RCC 7860 (cell line): ENCODE results near the gene LHPP.

Source experiments
- DNase-seq: peaks from one replicate; pipeline ENCODE4 v3.0.0-alpha.2; 2015; ENCODE audit warnings: low spot score
- FAIRE-seq: peaks from 2 replicates; lab custom pipeline; 2012; peaks lifted over from hg19 to GRCh38; lab: Jason Lieb, UNC

Gene LHPP

GRCh38 chr10:124616040-124616835 is 154.6 kb downstream of the LHPP start:
- no peak for FAIRE-seq

GRCh38 chr10:124616836-124617130 is 155.2 kb downstream of the LHPP start:
- no peak for FAIRE-seq

More at GRCh38 chr10:124616040-124616835, 154.6 kb downstream of the LHPP start:
- DNase-seq = no peak

GRCh38 chr10:124618470-124619073 is 156.9 kb downstream of the LHPP start:
- no peak for DNase-seq
- no peak for FAIRE-seq

More at GRCh38 chr10:124616836-124617130, 155.2 kb downstream of the LHPP start:
- DNase-seq = no peak

- DNase-seq (no peak), FAIRE-seq (no peak)
Observed at GRCh38 chr10:124619195-124619594, 157.6 kb downstream of the LHPP start.

- DNase-seq (no peak), FAIRE-seq (no peak)
Observed at GRCh38 chr10:124619802-124620490, 158.3 kb downstream of the LHPP start.

- DNase-seq (no peak), FAIRE-seq (no peak)
Observed at GRCh38 chr10:124621637-124622036, 160.0 kb downstream of the LHPP start.

- FAIRE-seq (no peak), DNase-seq (no peak)
Observed at GRCh38 chr10:124622158-124622557, 160.5 kb downstream of the LHPP start.

- DNase-seq (no peak), FAIRE-seq (no peak)
Observed at GRCh38 chr10:124622866-124623536, 161.4 kb downstream of the LHPP start.

GRCh38 chr10:124624006-124624405 is 162.4 kb downstream of the LHPP start:
- FAIRE-seq = no peak
- DNase-seq = no peak

GRCh38 chr10:124624466-124624865 is 162.8 kb downstream of the LHPP start:
- FAIRE-seq = no peak
- no peak for DNase-seq

- FAIRE-seq = no peak
- no peak for DNase-seq
Observed at GRCh38 chr10:124624895-124625294, 163.3 kb downstream of the LHPP start.

GRCh38 chr10:124625831-124626238 is 164.2 kb downstream of the LHPP start:
- DNase-seq (no peak), FAIRE-seq (no peak)

- FAIRE-seq = no peak
- DNase-seq = no peak
Observed at GRCh38 chr10:124626759-124627380, 165.2 kb downstream of the LHPP start.

- DNase-seq (no peak), FAIRE-seq (no peak)
Observed at GRCh38 chr10:124627866-124628675, 166.4 kb downstream of the LHPP start.

GRCh38 chr10:124628676-124629021 is 167.0 kb downstream of the LHPP start:
- no peak for FAIRE-seq
- no peak for DNase-seq

GRCh38 chr10:124629415-124629814 is 167.8 kb downstream of the LHPP start:
- DNase-seq = no peak
- no peak for FAIRE-seq

- no peak for DNase-seq
- FAIRE-seq = no peak
Observed at GRCh38 chr10:124629842-124630241, 168.2 kb downstream of the LHPP start.

- DNase-seq = no peak
- no peak for FAIRE-seq
Observed at GRCh38 chr10:124630551-124630950, 168.9 kb downstream of the LHPP start.

GRCh38 chr10:124632064-124632531 is 170.5 kb downstream of the LHPP start:
- DNase-seq = no peak
- FAIRE-seq = no peak

- FAIRE-seq (no peak), DNase-seq (no peak)
Observed at GRCh38 chr10:124632566-124632965, 170.9 kb downstream of the LHPP start.
